HG02588 (cell line): Measurements from ENCODE around the gene PEX26.

Source experiments
- ATAC-seq: cut with Tn5 transposase; IDR thresholded peaks from one replicate; pipeline ENCODE4 v1.9.1; 2021; ENCODE audit warnings: mild to moderate bottlenecking, moderate library complexity; ENCODE audit not compliant: unreplicated experiment

The PEX26 gene

GRCh38 chr22:18154821-18155390 is 77.1 kb downstream of the PEX26 start:
- ATAC-seq: no peak
